H9 (cell line): Measurements from ENCODE around the gene MTARC2. TPM values are rescaled to one million over a fixed set of nuclear protein-coding genes. Genes with fewer than 3 reads are reported as not detected.

Source experiments
- DNase-seq: peaks from one replicate; pipeline ENCODE4 v3.0.0-alpha.2; 2017
- H2AFZ ChIP-seq: one replicate; pipeline ENCODE4 v1.6.1; 2013; ENCODE audit warnings: mild to moderate bottlenecking, low read length, control low read depth, moderate library complexity
- H2AK5ac ChIP-seq: 2 replicates; pipeline ENCODE4 v1.6.1; 2013; ENCODE audit warnings: low read length, control low read depth, mixed read lengths; ENCODE audit not compliant: insufficient read length
- H2BK120ac ChIP-seq: one replicate; pipeline ENCODE4 v1.6.1; 2013; ENCODE audit warnings: low read depth, mild to moderate bottlenecking, low read length, control low read depth, inconsistent platforms; ENCODE audit not compliant: poor library complexity, severe bottlenecking
- H2BK12ac ChIP-seq: 2 replicates; pipeline ENCODE4 v1.6.1; 2013; ENCODE audit warnings: low read length, control low read depth, mixed read lengths, low read depth; ENCODE audit not compliant: insufficient read length
- H2BK15ac ChIP-seq: 2 replicates; pipeline ENCODE4 v1.6.1; 2013; ENCODE audit warnings: low read depth, low read length, control low read depth
- H2BK20ac ChIP-seq: one replicate; pipeline ENCODE4 v1.6.1; 2013; ENCODE audit warnings: low read depth, mild to moderate bottlenecking, low read length, control low read depth, inconsistent platforms; ENCODE audit not compliant: poor library complexity, severe bottlenecking
- H2BK5ac ChIP-seq: 2 replicates; pipeline ENCODE4 v1.6.1; 2013; ENCODE audit warnings: low read length, control low read depth, mixed read lengths; ENCODE audit not compliant: insufficient read length
- H3K14ac ChIP-seq: 2 replicates; pipeline ENCODE4 v1.6.1; 2013; ENCODE audit warnings: low read length, control low read depth; ENCODE audit not compliant: insufficient read depth
- H3K18ac ChIP-seq: 2 replicates; pipeline ENCODE4 v1.6.1; 2013; ENCODE audit warnings: low read depth, mild to moderate bottlenecking, mixed read lengths, low read length, control low read depth; ENCODE audit not compliant: insufficient read length
- H3K23ac ChIP-seq: 2 replicates; pipeline ENCODE4 v1.6.1; 2013; ENCODE audit warnings: low read length, control low read depth, mixed read lengths, low read depth; ENCODE audit not compliant: insufficient read length
- H3K23me2 ChIP-seq: 2 replicates; pipeline ENCODE4 v1.6.1; 2013; ENCODE audit warnings: low read depth, mild to moderate bottlenecking, mixed read lengths, low read length, control low read depth; ENCODE audit not compliant: insufficient read length, poor library complexity, severe bottlenecking
- H3K27ac ChIP-seq: 2 replicates; pipeline ENCODE4 v1.5.1; 2013; ENCODE audit warnings: low read length, control low read depth, mixed read lengths, low read depth; ENCODE audit not compliant: insufficient read length
- H3K27me3 ChIP-seq: 2 replicates; pipeline ENCODE4 v1.6.1; 2013; ENCODE audit warnings: low read length, control low read depth, inconsistent platforms; ENCODE audit not compliant: insufficient read depth
- H3K4ac ChIP-seq: 2 replicates; pipeline ENCODE4 v1.6.1; 2013; ENCODE audit warnings: low read depth, mild to moderate bottlenecking, control low read depth, inconsistent platforms, low read length, moderate library complexity
- H3K4me1 ChIP-seq: 2 replicates; pipeline ENCODE4 v1.6.1; 2013; ENCODE audit warnings: low read length, control low read depth, inconsistent platforms; ENCODE audit not compliant: insufficient read depth
- H3K4me2 ChIP-seq: 2 replicates; pipeline ENCODE4 v1.6.1; 2013; ENCODE audit warnings: low read length, control low read depth, mixed read lengths; ENCODE audit not compliant: insufficient read length, insufficient read depth
- H3K56ac ChIP-seq: 2 replicates; pipeline ENCODE4 v1.6.1; 2013; ENCODE audit warnings: low read depth, mild to moderate bottlenecking, mixed read lengths, low read length, control low read depth; ENCODE audit not compliant: insufficient read length
- H3K79me1 ChIP-seq: 2 replicates; pipeline ENCODE4 v1.6.1; 2013; ENCODE audit warnings: low read depth, mild to moderate bottlenecking, moderate library complexity, low read length, control low read depth, inconsistent platforms; ENCODE audit not compliant: insufficient read depth, poor library complexity, severe bottlenecking
- H3K79me2 ChIP-seq: 2 replicates; pipeline ENCODE4 v1.6.1; 2013; ENCODE audit warnings: low read length, control low read depth, inconsistent platforms; ENCODE audit not compliant: insufficient read depth
- H3K9ac ChIP-seq: 2 replicates; pipeline ENCODE4 v1.6.1; 2013; ENCODE audit warnings: low read length, control low read depth, mixed read lengths; ENCODE audit not compliant: insufficient read length; ENCODE audit errors: extremely low read depth
- H3K9me3 ChIP-seq: one replicate; pipeline ENCODE4 v1.6.1; 2013; ENCODE audit warnings: low read depth, low read length, inconsistent platforms; ENCODE audit not compliant: control insufficient read depth
- H3T11ph ChIP-seq: one replicate; pipeline ENCODE4 v1.6.1; 2013; ENCODE audit warnings: mild to moderate bottlenecking, low read length, control low read depth, inconsistent platforms
- H4K20me1 ChIP-seq: one replicate; pipeline ENCODE4 v1.6.1; 2013; ENCODE audit not compliant: control insufficient read depth, insufficient read length, insufficient read depth
- H4K5ac ChIP-seq: 2 replicates; pipeline ENCODE4 v1.6.1; 2013; ENCODE audit warnings: low read depth, mild to moderate bottlenecking, mixed read lengths, low read length, control low read depth; ENCODE audit not compliant: insufficient read length
- H4K8ac ChIP-seq: replicated peaks from 2 replicates; pipeline ENCODE4 v1.6.1; 2013; ENCODE audit warnings: low read length, control low read depth, mixed read lengths, low read depth; ENCODE audit not compliant: insufficient read length
- H4K91ac ChIP-seq: 2 replicates; pipeline ENCODE4 v1.6.1; 2013; ENCODE audit warnings: low read depth, mild to moderate bottlenecking, moderate library complexity, mixed read lengths, low read length, control low read depth; ENCODE audit not compliant: insufficient read length
- H3K27ac Mint-ChIP-seq, 3 experiments: 2 replicates in 2 of 3; 3 replicates in 1 of 3; pipeline ENCODE4 v1.8.0; 2020 to 2021; ENCODE audit warnings: mixed read lengths in 3 of 3, mild to moderate bottlenecking in 1 of 3, moderate library complexity in 1 of 3
- H3K27me3 Mint-ChIP-seq: 2 replicates; pipeline ENCODE4 v1.8.0; 2021; ENCODE audit warnings: low read depth, mild to moderate bottlenecking, moderate library complexity, mixed read lengths
- H3K36me3 Mint-ChIP-seq, 3 experiments: 2 replicates in 2 of 3; 3 replicates in 1 of 3; pipeline ENCODE4 v1.8.0; 2020 to 2021; ENCODE audit warnings: low read depth in 3 of 3, mixed read lengths in 3 of 3; ENCODE audit not compliant: insufficient read depth in 1 of 3
- H3K4me1 Mint-ChIP-seq, 2 experiments: 2 replicates each; pipeline ENCODE4 v1.8.0; 2020; ENCODE audit warnings: mixed read lengths in 2 of 2
- H3K4me3 Mint-ChIP-seq, 2 experiments: 2 replicates in 1 of 2; 3 replicates in 1 of 2; pipeline ENCODE4 v1.8.0; 2020 to 2021; ENCODE audit warnings: mild to moderate bottlenecking in 2 of 2, mixed read lengths in 2 of 2, moderate library complexity in 1 of 2
- H3K9me3 Mint-ChIP-seq, 2 experiments: 2 replicates in 1 of 2; 3 replicates in 1 of 2; pipeline ENCODE4 v1.8.0; 2020; ENCODE audit warnings: mild to moderate bottlenecking in 2 of 2, mixed read lengths in 2 of 2, moderate library complexity in 1 of 2
- WGBS: extraction: QIAGEN DNeasy Blood & Tissue Kit; methylation state at CpG from one replicate; pipeline ENCODE4 v1.1.7; 2013; ENCODE audit warnings: missing lambda C conversion rate, low lambda C conversion rate, mixed read lengths; ENCODE audit not compliant: insufficient read length; ENCODE audit errors: extremely low coverage; 5-methylcytosine and 5-hydroxymethylcytosine counted together
- total RNA-seq: library from RNA; stranded (reverse); gene quantifications from 2 replicates; pipeline ENCODE4 v1.2.1, GENCODE V29; 2021
- TF ChIP-seq, protein P1 (sequence below): fragments of 200-600 bp; sonication (generic); conservative IDR thresholded peaks from 3 replicates; pipeline ENCODE4 v1.8.0; 2021; ENCODE audit warnings: antibody characterized with exemption, mild to moderate bottlenecking

The MTARC2 gene
- total RNA-seq, 1 experiment from 2014 or later = 7.7 TPM

DNA sequence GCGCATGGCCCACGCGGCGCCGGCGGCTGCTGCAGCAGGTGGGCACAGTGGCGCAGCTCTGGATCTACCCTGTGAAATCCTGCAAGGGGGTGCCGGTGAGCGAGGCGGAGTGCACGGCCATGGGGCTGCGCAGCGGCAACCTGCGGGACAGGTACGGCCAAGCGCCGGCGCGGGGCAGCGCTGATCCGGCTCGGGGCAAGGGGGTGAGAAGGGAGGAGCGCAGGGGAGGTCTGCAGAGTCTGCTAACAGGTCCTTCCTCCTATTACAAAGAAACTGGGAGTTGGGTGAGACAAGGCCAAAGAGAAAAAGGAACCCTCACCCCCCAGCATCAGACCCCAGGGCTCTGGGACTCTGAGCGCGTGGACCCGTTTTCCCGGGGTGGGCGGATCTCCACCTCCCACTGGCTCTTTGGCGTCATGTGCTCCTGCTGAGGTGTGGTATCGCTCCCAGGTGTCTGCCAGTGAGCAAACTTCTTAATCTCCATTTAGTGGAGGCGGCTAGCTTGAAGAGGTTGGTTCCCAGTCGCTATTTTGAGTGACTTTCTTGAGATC, 39.0 kb downstream of the MTARC2 start:
- H2BK12ac ChIP-seq = no peak overlapping the region
- Mint-ChIP-seq H3K4me3 (peak overlapping the region; percentile 83 to 87), H3K9me3 (no peaks in the 10 kb centered on the region; a peak in 1 of 5 replicates), H3K4me1 (peaks cover 22 to 26% of the 10 kb centered on the region in 2 experiments), H3K27ac (peak overlapping the region in 2 of 3 experiments; percentile 88 to 96; a peak in 3 of 7 replicates), H3K36me3 (peaks cover 5 to 18% (median 11%) of the 10 kb centered on the region in 3 experiments), H3K27me3 (peaks cover 2% of the 10 kb centered on the region; the same call in 1 of the 2 replicates)
- DNase-seq = peak; percentile 67
- H3K23ac ChIP-seq = no peak overlapping the region
- no peak overlapping the region for H3K56ac ChIP-seq
- no peak overlapping the region for H4K91ac ChIP-seq
- H4K5ac ChIP-seq = no peak overlapping the region
- no peaks in the 10 kb centered on the region for H3K79me2 ChIP-seq
- TF ChIP-seq, protein P1, sequence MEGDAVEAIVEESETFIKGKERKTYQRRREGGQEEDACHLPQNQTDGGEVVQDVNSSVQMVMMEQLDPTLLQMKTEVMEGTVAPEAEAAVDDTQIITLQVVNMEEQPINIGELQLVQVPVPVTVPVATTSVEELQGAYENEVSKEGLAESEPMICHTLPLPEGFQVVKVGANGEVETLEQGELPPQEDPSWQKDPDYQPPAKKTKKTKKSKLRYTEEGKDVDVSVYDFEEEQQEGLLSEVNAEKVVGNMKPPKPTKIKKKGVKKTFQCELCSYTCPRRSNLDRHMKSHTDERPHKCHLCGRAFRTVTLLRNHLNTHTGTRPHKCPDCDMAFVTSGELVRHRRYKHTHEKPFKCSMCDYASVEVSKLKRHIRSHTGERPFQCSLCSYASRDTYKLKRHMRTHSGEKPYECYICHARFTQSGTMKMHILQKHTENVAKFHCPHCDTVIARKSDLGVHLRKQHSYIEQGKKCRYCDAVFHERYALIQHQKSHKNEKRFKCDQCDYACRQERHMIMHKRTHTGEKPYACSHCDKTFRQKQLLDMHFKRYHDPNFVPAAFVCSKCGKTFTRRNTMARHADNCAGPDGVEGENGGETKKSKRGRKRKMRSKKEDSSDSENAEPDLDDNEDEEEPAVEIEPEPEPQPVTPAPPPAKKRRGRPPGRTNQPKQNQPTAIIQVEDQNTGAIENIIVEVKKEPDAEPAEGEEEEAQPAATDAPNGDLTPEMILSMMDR = no peak; the same call in 2 of the 3 replicates
- no peak overlapping the region for H3T11ph ChIP-seq
- H2BK5ac ChIP-seq = no peak overlapping the region
- H2AK5ac ChIP-seq = no peak overlapping the region
- no peak overlapping the region; the same call in 1 of the 2 replicates for H3K4ac ChIP-seq
- H3K4me1 ChIP-seq = peaks cover 4% of the 10 kb centered on the region; the same call in 1 of the 2 replicates
- peaks cover 8% of the 10 kb centered on the region for H3K23me2 ChIP-seq
- H3K79me1 ChIP-seq = peaks cover 2% of the 10 kb centered on the region
- no peaks in the 10 kb centered on the region for H3K9me3 ChIP-seq
- H3K27me3 ChIP-seq = no peaks in the 10 kb centered on the region
- H4K8ac ChIP-seq = no peak overlapping the region
- no peak overlapping the region; the same call in 1 of the 2 replicates for H2BK15ac ChIP-seq
- peak overlapping the region; percentile 66 for H3K9ac ChIP-seq
- H3K14ac ChIP-seq = peak overlapping the region; percentile 90; the same call in 1 of the 2 replicates
- H2BK120ac ChIP-seq = no peak overlapping the region
- H4K20me1 ChIP-seq = no peaks in the 10 kb centered on the region
- no peak overlapping the region for H3K27ac ChIP-seq
- no peak overlapping the region for H2BK20ac ChIP-seq
- H3K18ac ChIP-seq = peak overlapping the region; percentile 87
- peak overlapping the region; percentile 71 for H3K4me2 ChIP-seq
- H2AFZ ChIP-seq = no peak overlapping the region
- no CpG with 5 or more reads among the region's 32 CpGs for WGBS
